Lower leg skin (tissue), 3 donors: Measurements from ENCODE around the gene CDK15.

Source experiments
- POLR2A ChIP-seq, 2 donors: fragments of 450-650 bp; IDR thresholded peaks; one replicate each; pipeline ENCODE4 v1.6.1; 2016 to 2017; ENCODE audit warnings: antibody characterized with exemption in 2 of 2, mild to moderate bottlenecking in 1 of 2, moderate library complexity in 1 of 2
- TF ChIP-seq, protein P1 (sequence below), 3 donors: fragments of 450-650 bp; IDR thresholded peaks; one replicate each; pipeline ENCODE4 v1.5.1; 2016; ENCODE audit warnings: antibody characterized with exemption in 3 of 3, mild to moderate bottlenecking in 3 of 3, moderate library complexity in 2 of 3

- TF ChIP-seq POLR2A (IDR thresholded peaks at IDR 0.05), result no peak
- TF ChIP-seq, protein P1, sequence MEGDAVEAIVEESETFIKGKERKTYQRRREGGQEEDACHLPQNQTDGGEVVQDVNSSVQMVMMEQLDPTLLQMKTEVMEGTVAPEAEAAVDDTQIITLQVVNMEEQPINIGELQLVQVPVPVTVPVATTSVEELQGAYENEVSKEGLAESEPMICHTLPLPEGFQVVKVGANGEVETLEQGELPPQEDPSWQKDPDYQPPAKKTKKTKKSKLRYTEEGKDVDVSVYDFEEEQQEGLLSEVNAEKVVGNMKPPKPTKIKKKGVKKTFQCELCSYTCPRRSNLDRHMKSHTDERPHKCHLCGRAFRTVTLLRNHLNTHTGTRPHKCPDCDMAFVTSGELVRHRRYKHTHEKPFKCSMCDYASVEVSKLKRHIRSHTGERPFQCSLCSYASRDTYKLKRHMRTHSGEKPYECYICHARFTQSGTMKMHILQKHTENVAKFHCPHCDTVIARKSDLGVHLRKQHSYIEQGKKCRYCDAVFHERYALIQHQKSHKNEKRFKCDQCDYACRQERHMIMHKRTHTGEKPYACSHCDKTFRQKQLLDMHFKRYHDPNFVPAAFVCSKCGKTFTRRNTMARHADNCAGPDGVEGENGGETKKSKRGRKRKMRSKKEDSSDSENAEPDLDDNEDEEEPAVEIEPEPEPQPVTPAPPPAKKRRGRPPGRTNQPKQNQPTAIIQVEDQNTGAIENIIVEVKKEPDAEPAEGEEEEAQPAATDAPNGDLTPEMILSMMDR (IDR thresholded peaks at IDR 0.05), result no peak
Measured at GRCh38 chr2:201775326-201775725, 31.0 kb upstream of the CDK15 start.
